CD4-positive, alpha-beta T cell (primary cell): ENCODE data around the gene ZBBX. TPM values are rescaled to one million over a fixed set of nuclear protein-coding genes. Genes with fewer than 3 reads are reported as not detected.

ENCODE experiments used
- ATAC-seq: fragments of 200-7000 bp; cut with Tn5 transposase; one replicate; pipeline ENCODE4 v1.10.0; 2022; ENCODE audit warnings: mild to moderate bottlenecking; ENCODE audit not compliant: poor library complexity
- CTCF ChIA-PET: fragments of 350-600 bp; sonication (Branson Sonifier 250); formaldehyde crosslinking; loops from one replicate; lab custom pipeline; 2021; ENCODE audit warnings: antibody characterized with exemption, inconsistent platforms; lab: Charles Lee
- POLR2A ChIA-PET: fragments of 350-600 bp; sonication (Branson Sonifier 250); formaldehyde crosslinking; loops from one replicate; lab custom pipeline; 2021; ENCODE audit warnings: antibody characterized with exemption, inconsistent platforms; lab: Charles Lee
- DNase-seq, 14 experiments: peaks; one replicate each; pipeline ENCODE4 v3.0.0-alpha.2; 2013 to 2020; ENCODE audit warnings: mixed read lengths in 2 of 14
- H3K27ac ChIP-seq, 2 donors: one replicate each; pipeline versions ENCODE4 v1.5.1 to v1.7.0; 2013; ENCODE audit warnings: low read length in 2 of 2, low read depth in 1 of 2, mild to moderate bottlenecking in 1 of 2
- H3K27me3 ChIP-seq, 2 experiments: 1 replicate in 1 of 2; 2 replicates in 1 of 2; pipeline versions ENCODE4 v1.6.1 to v1.7.0; 2013; ENCODE audit warnings: low read length in 2 of 2, control low read depth in 1 of 2, mild to moderate bottlenecking in 1 of 2, moderate library complexity in 1 of 2; ENCODE audit not compliant: insufficient read depth in 2 of 2, control insufficient read depth in 1 of 2
- H3K36me3 ChIP-seq: one replicate; pipeline ENCODE4 v1.6.1; 2013; ENCODE audit warnings: low read length, control low read depth; ENCODE audit not compliant: insufficient read depth
- H3K4me1 ChIP-seq: one replicate; pipeline ENCODE4 v1.6.1; 2013; ENCODE audit warnings: low read length, control low read depth; ENCODE audit not compliant: insufficient read depth
- H3K4me3 ChIP-seq: one replicate; pipeline ENCODE4 v1.5.1; 2013; ENCODE audit warnings: mild to moderate bottlenecking, low read length, moderate library complexity
- H3K9me3 ChIP-seq, 2 experiments: 1 replicate in 1 of 2; 2 replicates in 1 of 2; pipeline versions ENCODE4 v1.6.1 to v1.7.0; 2013; ENCODE audit warnings: low read length in 2 of 2, mild to moderate bottlenecking in 2 of 2, control low read depth in 1 of 2, moderate library complexity in 1 of 2; ENCODE audit not compliant: control insufficient read depth in 1 of 2, insufficient read depth in 1 of 2
- H3K27ac Mint-ChIP-seq: one replicate; pipeline ENCODE4 v1.8.0; 2020; ENCODE audit warnings: mixed read lengths
- H3K27me3 Mint-ChIP-seq: one replicate; pipeline ENCODE4 v1.8.0; 2021; ENCODE audit warnings: mixed read lengths
- H3K36me3 Mint-ChIP-seq: one replicate; pipeline ENCODE4 v1.8.0; 2021; ENCODE audit warnings: low read depth, mixed read lengths
- H3K4me1 Mint-ChIP-seq: one replicate; pipeline ENCODE4 v1.8.0; 2021; ENCODE audit warnings: low read depth, mixed read lengths
- H3K4me3 Mint-ChIP-seq: one replicate; pipeline ENCODE4 v1.8.0; 2020; ENCODE audit warnings: mild to moderate bottlenecking, mixed read lengths
- H3K9me3 Mint-ChIP-seq: one replicate; pipeline ENCODE4 v1.8.0; 2020; ENCODE audit warnings: mixed read lengths
- intact Hi-C, 2 experiments: fragments of 100-400 bp; cut with DNase I in 1 of 2; cut with micrococcal nuclease in 1 of 2; formaldehyde crosslinking; loops; one replicate each; pipeline versions ENCODE4 v1.15.1 to v1.9.0; 2023 to 2025; cut with DNase I, micrococcal nuclease
- total RNA-seq, 174 experiments: library from RNA in 2 of 174; stranded (reverse) in 2 of 174; gene quantifications; one replicate each; pipeline ENCODE4 v1.2.3 and lab custom pipeline; 2021 to 2026
- TF ChIP-seq, protein P1 (sequence below): fragments of 200-600 bp; IDR thresholded peaks from one replicate; pipeline ENCODE4 v1.8.0; 2022; ENCODE audit warnings: antibody characterized with exemption, mild to moderate bottlenecking

Gene ZBBX
- total RNA-seq, 2 experiments from 2014 or later = not detected

DNA sequence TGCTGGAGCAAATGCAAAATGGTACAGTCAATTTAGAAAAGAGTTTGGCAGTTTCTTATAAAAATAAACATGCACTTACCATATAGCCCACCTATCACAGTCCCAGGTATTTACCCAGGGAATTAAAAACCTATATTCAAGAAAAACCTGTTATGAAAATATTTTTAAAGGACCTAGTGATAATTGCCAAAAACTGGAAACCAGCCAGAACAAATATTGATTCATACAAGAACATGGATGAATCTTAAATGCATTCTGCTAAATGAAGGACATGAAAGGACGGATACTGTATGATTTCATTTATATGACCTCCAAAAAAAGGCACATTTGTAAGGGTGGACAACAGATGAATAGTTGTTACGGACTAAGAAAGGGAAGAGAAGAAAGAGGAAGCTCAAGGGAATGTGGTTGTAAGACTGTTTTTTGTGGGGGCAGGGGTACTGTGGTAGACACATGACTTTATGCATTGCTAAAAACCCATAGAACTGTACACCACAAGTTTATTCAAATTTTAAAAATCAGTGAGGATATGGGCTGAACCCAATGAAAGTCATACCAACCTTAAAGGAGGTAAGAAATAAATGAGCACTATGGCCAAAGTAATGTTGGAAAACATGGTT, 61.0 kb downstream of the ZBBX start:
- TF ChIP-seq, protein P1, sequence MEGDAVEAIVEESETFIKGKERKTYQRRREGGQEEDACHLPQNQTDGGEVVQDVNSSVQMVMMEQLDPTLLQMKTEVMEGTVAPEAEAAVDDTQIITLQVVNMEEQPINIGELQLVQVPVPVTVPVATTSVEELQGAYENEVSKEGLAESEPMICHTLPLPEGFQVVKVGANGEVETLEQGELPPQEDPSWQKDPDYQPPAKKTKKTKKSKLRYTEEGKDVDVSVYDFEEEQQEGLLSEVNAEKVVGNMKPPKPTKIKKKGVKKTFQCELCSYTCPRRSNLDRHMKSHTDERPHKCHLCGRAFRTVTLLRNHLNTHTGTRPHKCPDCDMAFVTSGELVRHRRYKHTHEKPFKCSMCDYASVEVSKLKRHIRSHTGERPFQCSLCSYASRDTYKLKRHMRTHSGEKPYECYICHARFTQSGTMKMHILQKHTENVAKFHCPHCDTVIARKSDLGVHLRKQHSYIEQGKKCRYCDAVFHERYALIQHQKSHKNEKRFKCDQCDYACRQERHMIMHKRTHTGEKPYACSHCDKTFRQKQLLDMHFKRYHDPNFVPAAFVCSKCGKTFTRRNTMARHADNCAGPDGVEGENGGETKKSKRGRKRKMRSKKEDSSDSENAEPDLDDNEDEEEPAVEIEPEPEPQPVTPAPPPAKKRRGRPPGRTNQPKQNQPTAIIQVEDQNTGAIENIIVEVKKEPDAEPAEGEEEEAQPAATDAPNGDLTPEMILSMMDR = no peak
- H3K36me3 ChIP-seq = no peaks in the 10 kb centered on the region
- intact Hi-C loops = no loop called here
- H3K27ac ChIP-seq = no peak overlapping the region
- Mint-ChIP-seq H3K9me3 (no peaks in the 10 kb centered on the region), H3K27me3 (no peaks in the 10 kb centered on the region), H3K36me3 (no peaks in the 10 kb centered on the region), H3K4me1 (no peaks in the 10 kb centered on the region), H3K4me3 (no peak overlapping the region), H3K27ac (no peak overlapping the region)
- CTCF ChIA-PET = no interaction called here
- ATAC-seq = no peak
- no peak for DNase-seq
- no peaks in the 10 kb centered on the region for H3K9me3 ChIP-seq
- H3K4me3 ChIP-seq = no peak overlapping the region
- H3K27me3 ChIP-seq = no peaks in the 10 kb centered on the region
- no peaks in the 10 kb centered on the region for H3K4me1 ChIP-seq
- POLR2A ChIA-PET = no interaction called here

DNA sequence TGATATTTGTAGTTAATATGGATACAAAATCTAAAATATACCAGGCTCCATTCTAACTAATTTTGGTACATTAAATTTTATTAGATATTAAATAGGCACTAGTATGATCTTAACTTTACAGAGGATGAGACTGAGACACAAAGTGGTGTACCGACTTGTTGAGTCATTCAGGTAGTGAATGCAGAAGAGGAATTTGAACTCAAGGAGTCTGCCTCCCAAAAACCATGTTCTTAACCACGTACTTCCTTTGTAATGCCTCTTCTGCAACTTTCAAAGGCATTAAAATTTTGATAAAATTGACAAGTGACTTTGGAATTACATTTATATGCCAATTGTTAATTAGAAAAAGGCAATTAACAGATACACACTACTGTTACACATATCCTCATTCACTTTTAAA, 61.8 kb downstream of the ZBBX start:
- H3K36me3 Mint-ChIP-seq = no peaks in the 10 kb centered on the region
- no peaks in the 10 kb centered on the region for H3K4me1 Mint-ChIP-seq
- ATAC-seq = no peak

DNA sequence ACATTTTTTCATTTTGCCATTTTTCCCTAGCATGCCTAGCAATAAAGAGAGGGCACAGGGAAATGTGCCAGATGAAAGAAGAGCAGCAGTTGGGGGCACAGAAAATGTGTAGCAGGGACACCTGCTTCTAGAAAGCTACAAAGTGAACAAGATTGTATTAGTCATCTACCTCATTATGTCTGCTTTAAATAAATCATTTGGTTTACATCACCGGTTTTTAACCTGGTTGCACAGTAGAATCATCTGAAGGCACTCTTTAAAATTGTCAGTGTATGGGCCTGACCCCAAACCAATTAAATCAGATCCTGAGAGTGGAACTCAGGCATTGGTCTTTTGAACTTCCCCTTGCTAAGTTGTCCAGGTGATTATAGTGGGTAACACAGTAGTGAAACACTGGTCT, 73.8 kb downstream of the ZBBX start:
- Histone ChIP-seq H3K4me3 (no peak overlapping the region), H3K27me3 (no peaks in the 10 kb centered on the region), H3K9me3 (no peaks in the 10 kb centered on the region), H3K36me3 (no peaks in the 10 kb centered on the region), H3K27ac (no peak overlapping the region), H3K4me1 (no peaks in the 10 kb centered on the region)
- DNase-seq (no peak), ATAC-seq (no peak)
- Mint-ChIP-seq H3K27ac (no peak overlapping the region), H3K9me3 (no peaks in the 10 kb centered on the region), H3K36me3 (no peaks in the 10 kb centered on the region), H3K27me3 (no peaks in the 10 kb centered on the region), H3K4me3 (no peak overlapping the region), H3K4me1 (no peaks in the 10 kb centered on the region)
- TF ChIP-seq, protein P1 = no peak
- CTCF ChIA-PET = no interaction called here
- intact Hi-C loops = no loop called here
- POLR2A ChIA-PET = interaction anchor here (0.6 kb wide), 1 partner anchor 323 kb away, joined by 4 read pairs; no protein-coding TSS in a partner anchor

More for the DNA sequence above, 61.8 kb downstream of the ZBBX start:
- no peak overlapping the region for H3K4me3 ChIP-seq
- H3K27me3 Mint-ChIP-seq = no peaks in the 10 kb centered on the region
- TF ChIP-seq, protein P1 = no peak
- H3K4me1 ChIP-seq = no peaks in the 10 kb centered on the region
- H3K27me3 ChIP-seq = no peaks in the 10 kb centered on the region
- H3K27ac ChIP-seq = no peak overlapping the region
- H3K9me3 Mint-ChIP-seq = no peaks in the 10 kb centered on the region
- no peak for DNase-seq
- intact Hi-C loops = no loop called here
- ChIA-PET POLR2A (no interaction called here), CTCF (no interaction called here)
- H3K9me3 ChIP-seq = no peaks in the 10 kb centered on the region
- H3K36me3 ChIP-seq = no peaks in the 10 kb centered on the region
- no peak overlapping the region for H3K27ac Mint-ChIP-seq
- H3K4me3 Mint-ChIP-seq = no peak overlapping the region
